ENCODE measurements around the gene SUCLG2. TPM values are rescaled to one million over a fixed set of nuclear protein-coding genes. Genes with fewer than 3 reads are reported as not detected.

Gene SUCLG2
- total RNA-seq, 5 donors from 2014 or later (not counting 1 experiment from before 2014, with no cell fraction given) = 45.6 to 65.9 (median 49.5) TPM

DNA sequence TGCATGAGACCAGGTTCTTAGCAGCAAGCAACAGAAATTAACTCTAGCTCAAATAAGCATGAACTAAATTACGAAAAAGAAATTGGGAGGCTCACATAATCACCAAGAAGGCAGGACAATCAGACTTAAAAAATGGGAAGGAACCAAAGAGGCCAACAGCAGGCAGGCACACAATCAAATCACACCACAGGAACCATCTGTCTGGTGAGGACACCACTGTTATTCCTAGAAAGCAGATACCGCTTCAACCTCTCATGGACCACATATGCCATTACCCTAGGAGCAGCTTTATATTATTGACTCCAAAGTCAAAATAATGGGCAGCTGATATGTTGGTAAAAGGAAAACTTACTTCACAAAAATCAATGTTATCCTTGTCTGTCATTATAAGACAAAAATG, 51.6 kb downstream of the SUCLG2 start:
- Mint-ChIP-seq H3K27ac (peak overlapping the region; percentile 93), H3K27me3 (no peaks in the 10 kb centered on the region), H3K4me1 (peaks cover 84 to 88% (median 86%) of the 10 kb centered on the region in 3 donors), H3K4me3 (peak overlapping the region in 1 of 3 donors; percentile 72), H3K9me3 (no peaks in the 10 kb centered on the region), H3K36me3 (peaks cover 49% of the 10 kb centered on the region)
- ChIA-PET POLR2A (no interaction called here), CTCF (interaction anchor here (0.6 to 1.7 kb wide), 4 partner anchors 11 to 187 kb away, joined by 3 read pairs; no protein-coding TSS in a partner anchor)
- Histone ChIP-seq H3K9me3 (no peaks in the 10 kb centered on the region), H3K27ac (ENCODE audit: low read length) (peak overlapping the region; percentile 23), H3K4me3 (ENCODE audit: control insufficient read depth in 1 of 2, extremely low read depth in 1 of 2, low read length in 1 of 2) (no peak overlapping the region), H3K27me3 (replicated peaks in 1 of 2; ENCODE audit: control insufficient read depth in 2 of 2, extremely low read depth in 1 of 2, insufficient read depth in 2 of 2, low read length in 1 of 2) (no peaks in the 10 kb centered on the region), H3K4me1 (ENCODE audit: control insufficient read depth in 1 of 2, extremely low read depth in 1 of 2, insufficient read depth in 2 of 2, low read length in 2 of 2) (peaks cover 20 to 55% of the 10 kb centered on the region in 2 experiments), H3K36me3 (ENCODE audit: control insufficient read depth in 2 of 2, extremely low read depth in 1 of 2, insufficient read depth in 1 of 2, low read length in 1 of 2) (peaks cover under 1 to 9% of the 10 kb centered on the region in 2 donors)
- ATAC-seq (replicated peaks in 1 of 4) = no peak
- no peak for DNase-seq
- no CpG with 5 or more reads among the region's 2 CpGs for WGBS (ENCODE audit: insufficient coverage)

DNA sequence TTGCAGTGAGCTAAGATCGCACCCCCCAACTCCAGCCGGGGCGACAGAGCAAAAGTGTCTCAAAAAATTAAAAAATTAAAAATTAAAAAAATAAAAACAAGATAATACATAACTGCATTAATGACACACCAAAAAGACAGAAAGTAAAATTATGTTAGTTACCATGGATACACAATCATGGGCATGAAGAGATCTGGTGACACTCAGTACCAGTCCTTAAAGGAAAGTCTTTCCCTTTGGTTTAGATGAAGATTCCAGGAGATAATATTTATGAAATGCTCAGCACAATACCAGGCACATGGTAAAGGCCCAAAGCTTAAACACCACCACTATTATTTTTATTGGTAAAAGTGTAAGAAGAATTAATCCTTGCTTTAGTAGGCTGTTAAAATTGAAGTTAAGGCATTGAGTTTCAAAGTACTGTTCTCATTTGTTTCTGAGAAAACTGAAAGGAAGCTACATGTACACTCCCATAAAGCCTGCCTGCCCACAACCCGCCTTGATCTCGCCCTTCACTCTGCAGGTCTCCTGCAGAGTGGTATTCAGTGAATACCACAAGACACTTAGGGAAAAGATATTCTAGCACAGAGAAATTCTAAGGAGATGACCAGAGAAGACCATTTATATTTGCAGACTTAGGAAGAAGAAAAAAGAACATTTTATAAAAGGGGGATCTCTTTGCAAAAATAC, 52.3 kb downstream of the SUCLG2 start:
- ATAC-seq (replicated peaks in 1 of 4) = peak; percentile 78 to 86 (median 84)
- H3K4me1 Mint-ChIP-seq = peaks cover 82 to 89% (median 89%) of the 10 kb centered on the region in 3 donors
- H3K9me3 Mint-ChIP-seq = no peaks in the 10 kb centered on the region
- peak overlapping the region; percentile 93 for H3K27ac Mint-ChIP-seq
- H3K27ac ChIP-seq (ENCODE audit: low read length) = peak overlapping the region; percentile 23
- H3K27me3 ChIP-seq (replicated peaks in 1 of 2; ENCODE audit: control insufficient read depth in 2 of 2, extremely low read depth in 1 of 2, insufficient read depth in 2 of 2, low read length in 1 of 2) = no peaks in the 10 kb centered on the region
- POLR2A ChIA-PET = interaction anchor here in 1 of 2 donors (0.5 to 0.6 kb wide), 2 partner anchors 89 to 152 kb away, joined by 4 to 5 read pairs; no protein-coding TSS in a partner anchor
- no CpG with 5 or more reads among the region's 5 CpGs for WGBS (ENCODE audit: insufficient coverage)
- H3K9me3 ChIP-seq = no peaks in the 10 kb centered on the region
- peaks cover 20 to 55% of the 10 kb centered on the region in 2 experiments for H3K4me1 ChIP-seq (ENCODE audit: control insufficient read depth in 1 of 2, extremely low read depth in 1 of 2, insufficient read depth in 2 of 2, low read length in 2 of 2)
- no peak overlapping the region for H3K4me3 ChIP-seq (ENCODE audit: control insufficient read depth in 1 of 2, extremely low read depth in 1 of 2, low read length in 1 of 2)
- CTCF ChIA-PET = interaction anchor here (1.0 to 1.7 kb wide), 3 partner anchors 12 to 188 kb away, joined by 3 to 4 read pairs (median 3); no protein-coding TSS in a partner anchor
- peak overlapping the region; percentile 50 to 72 (median 64) for H3K4me3 Mint-ChIP-seq
- H3K27me3 Mint-ChIP-seq = no peaks in the 10 kb centered on the region
- DNase-seq = peak in 6 of 35 experiments; percentile 1 to 31 (median 6)
- peaks cover 0 to 3% of the 10 kb centered on the region in 2 donors for H3K36me3 ChIP-seq (ENCODE audit: control insufficient read depth in 2 of 2, extremely low read depth in 1 of 2, insufficient read depth in 1 of 2, low read length in 1 of 2)
- peaks cover 47% of the 10 kb centered on the region for H3K36me3 Mint-ChIP-seq

DNA sequence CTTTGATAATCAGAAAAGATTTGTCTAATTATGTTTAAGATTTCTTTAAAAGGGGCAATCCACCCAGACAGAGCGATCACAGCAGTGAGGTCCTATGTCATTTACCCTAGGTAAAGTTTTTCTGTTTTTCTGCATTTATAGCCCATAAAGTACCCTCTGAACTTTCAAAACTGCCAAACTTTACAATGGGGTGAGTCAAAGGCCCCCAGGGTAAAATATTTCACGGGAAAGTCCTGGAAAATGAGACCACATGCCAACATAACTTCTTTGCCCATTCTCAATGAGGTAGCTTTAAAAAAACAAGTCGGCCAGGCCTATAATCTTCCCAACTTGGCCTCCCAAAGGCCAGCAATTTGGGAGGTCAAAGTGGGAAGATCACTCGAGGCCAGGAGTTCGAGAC, 53.0 kb downstream of the SUCLG2 start:
- Mint-ChIP-seq H3K4me3 (peak overlapping the region in 1 of 3 donors; percentile 72), H3K36me3 (peaks cover 48% of the 10 kb centered on the region), H3K4me1 (peaks cover 82 to 90% (median 90%) of the 10 kb centered on the region in 3 donors), H3K27me3 (no peaks in the 10 kb centered on the region), H3K27ac (peak overlapping the region; percentile 74 to 76), H3K9me3 (no peaks in the 10 kb centered on the region)
- 100% methylated on average over 2 of the region's 5 CpGs for WGBS (ENCODE audit: insufficient coverage)
- ChIA-PET POLR2A (no interaction called here), CTCF (interaction anchor here in 1 of 2 donors (1.1 kb wide), 1 partner anchor 189 kb away, joined by 4 read pairs; no protein-coding TSS in a partner anchor)
- DNase-seq (no peak), ATAC-seq (replicated peaks in 1 of 4) (no peak)
- Histone ChIP-seq H3K4me3 (ENCODE audit: control insufficient read depth in 1 of 2, extremely low read depth in 1 of 2, low read length in 1 of 2) (no peak overlapping the region), H3K27me3 (replicated peaks in 1 of 2; ENCODE audit: control insufficient read depth in 2 of 2, extremely low read depth in 1 of 2, insufficient read depth in 2 of 2, low read length in 1 of 2) (no peaks in the 10 kb centered on the region), H3K36me3 (ENCODE audit: control insufficient read depth in 2 of 2, extremely low read depth in 1 of 2, insufficient read depth in 1 of 2, low read length in 1 of 2) (peaks cover 0 to 3% of the 10 kb centered on the region in 2 donors), H3K4me1 (ENCODE audit: control insufficient read depth in 1 of 2, extremely low read depth in 1 of 2, insufficient read depth in 2 of 2, low read length in 2 of 2) (peaks cover 20 to 55% of the 10 kb centered on the region in 2 experiments), H3K27ac (ENCODE audit: low read length) (peak overlapping the region; percentile 23), H3K9me3 (no peaks in the 10 kb centered on the region)

DNA sequence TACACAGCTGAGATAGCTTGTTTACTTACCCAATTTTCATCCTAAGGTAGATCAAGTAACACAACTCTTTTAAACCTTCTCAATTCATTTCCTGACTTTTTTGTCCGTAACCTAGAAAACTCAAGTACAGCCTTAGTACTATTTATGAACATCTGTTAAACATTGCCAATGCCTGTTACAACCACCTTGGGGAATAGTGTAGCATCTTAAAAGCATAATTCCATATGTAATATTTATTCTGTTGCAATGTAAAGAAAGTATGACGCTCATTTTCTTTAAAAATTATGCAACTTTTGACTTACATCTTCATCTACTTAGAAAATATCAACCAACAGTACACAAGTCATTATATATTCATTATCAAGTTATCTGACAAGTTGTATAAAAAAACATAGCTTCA, 54.6 kb downstream of the SUCLG2 start:
- no peak for DNase-seq
- H3K27ac ChIP-seq (ENCODE audit: low read length) = peak overlapping the region; percentile 13
- peak overlapping the region; percentile 8 to 72 (median 28) for H3K4me3 Mint-ChIP-seq
- peak overlapping the region; percentile 78 to 90 for H3K27ac Mint-ChIP-seq
- POLR2A ChIA-PET = interaction anchor here in 1 of 2 donors (0.7 kb wide), 1 partner anchor 12 kb away, joined by 3 read pairs; no protein-coding TSS in a partner anchor
- H3K36me3 Mint-ChIP-seq = peaks cover 51% of the 10 kb centered on the region
- H3K9me3 ChIP-seq = no peaks in the 10 kb centered on the region
- CTCF ChIA-PET = no interaction called here
- no peak overlapping the region for H3K4me3 ChIP-seq (ENCODE audit: control insufficient read depth in 1 of 2, extremely low read depth in 1 of 2, low read length in 1 of 2)
- no peaks in the 10 kb centered on the region for H3K27me3 Mint-ChIP-seq
- no peaks in the 10 kb centered on the region for H3K9me3 Mint-ChIP-seq
- peaks cover 0 to 4% of the 10 kb centered on the region in 2 donors for H3K36me3 ChIP-seq (ENCODE audit: control insufficient read depth in 2 of 2, extremely low read depth in 1 of 2, insufficient read depth in 1 of 2, low read length in 1 of 2)
- H3K27me3 ChIP-seq (replicated peaks in 1 of 2; ENCODE audit: control insufficient read depth in 2 of 2, extremely low read depth in 1 of 2, insufficient read depth in 2 of 2, low read length in 1 of 2) = no peaks in the 10 kb centered on the region
- peaks cover 81 to 90% (median 90%) of the 10 kb centered on the region in 3 donors for H3K4me1 Mint-ChIP-seq
- peaks cover 23 to 52% of the 10 kb centered on the region in 2 experiments for H3K4me1 ChIP-seq (ENCODE audit: control insufficient read depth in 1 of 2, extremely low read depth in 1 of 2, insufficient read depth in 2 of 2, low read length in 2 of 2)
- no peak for ATAC-seq (replicated peaks in 1 of 4)
- no CpG with 5 or more reads among the region's 2 CpGs for WGBS (ENCODE audit: insufficient coverage)

DNA sequence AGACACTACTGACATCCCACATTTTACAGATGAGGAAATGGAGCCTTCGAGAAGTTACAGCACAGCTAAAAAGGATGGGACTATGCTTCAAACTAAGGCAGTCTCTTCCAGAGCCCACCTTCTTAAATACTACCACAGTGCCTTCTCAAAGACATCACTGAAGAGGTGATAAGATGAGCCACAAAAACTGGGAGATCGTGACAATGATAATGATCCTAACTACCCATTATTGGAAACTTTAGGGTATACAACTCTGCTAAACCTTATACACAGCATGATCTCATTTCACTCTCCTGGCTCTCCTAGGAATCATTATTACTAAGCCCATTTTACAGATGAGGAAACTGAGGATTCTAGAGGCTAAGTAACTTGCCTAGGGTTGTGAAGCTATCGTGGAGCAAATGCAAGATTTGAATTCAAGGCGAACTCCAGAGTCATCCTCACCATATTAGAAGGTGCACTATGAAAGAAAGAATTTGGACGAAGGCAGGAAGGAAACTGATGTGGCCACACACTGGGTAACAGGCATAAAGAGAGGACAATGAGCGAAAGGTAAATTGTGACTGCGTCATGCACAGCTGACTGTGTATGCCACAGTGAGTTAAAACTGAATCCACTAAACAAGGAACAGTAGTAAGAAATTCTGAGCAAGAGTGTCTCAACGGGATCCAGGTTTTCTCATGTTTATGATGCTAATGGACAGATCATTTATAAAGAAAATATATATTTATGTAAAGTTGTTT, 55.4 kb downstream of the SUCLG2 start:
- Mint-ChIP-seq H3K36me3 (peaks cover 54% of the 10 kb centered on the region), H3K4me3 (peak overlapping the region in 1 of 3 donors; percentile 72), H3K4me1 (peaks cover 79 to 88% (median 88%) of the 10 kb centered on the region in 3 donors), H3K9me3 (no peaks in the 10 kb centered on the region), H3K27ac (peak overlapping the region; percentile 78 to 90), H3K27me3 (no peaks in the 10 kb centered on the region)
- Histone ChIP-seq H3K27me3 (replicated peaks in 1 of 2; ENCODE audit: control insufficient read depth in 2 of 2, extremely low read depth in 1 of 2, insufficient read depth in 2 of 2, low read length in 1 of 2) (no peaks in the 10 kb centered on the region), H3K9me3 (no peaks in the 10 kb centered on the region), H3K4me3 (ENCODE audit: control insufficient read depth in 1 of 2, extremely low read depth in 1 of 2, low read length in 1 of 2) (no peak overlapping the region), H3K36me3 (ENCODE audit: control insufficient read depth in 2 of 2, extremely low read depth in 1 of 2, insufficient read depth in 1 of 2, low read length in 1 of 2) (peaks cover 0 to 4% of the 10 kb centered on the region in 2 donors), H3K4me1 (ENCODE audit: control insufficient read depth in 1 of 2, extremely low read depth in 1 of 2, insufficient read depth in 2 of 2, low read length in 2 of 2) (peaks cover 23 to 51% of the 10 kb centered on the region in 2 experiments), H3K27ac (ENCODE audit: low read length) (no peak overlapping the region)
- CTCF ChIA-PET = no interaction called here
- WGBS (ENCODE audit: insufficient coverage) = no CpG with 5 or more reads among the region's 8 CpGs
- no peak for DNase-seq
- POLR2A ChIA-PET = interaction anchor here in 1 of 2 donors (0.6 kb wide), 1 partner anchor 410 kb away, joined by 3 read pairs; no protein-coding TSS in a partner anchor
- no peak for ATAC-seq (replicated peaks in 1 of 4)

DNA sequence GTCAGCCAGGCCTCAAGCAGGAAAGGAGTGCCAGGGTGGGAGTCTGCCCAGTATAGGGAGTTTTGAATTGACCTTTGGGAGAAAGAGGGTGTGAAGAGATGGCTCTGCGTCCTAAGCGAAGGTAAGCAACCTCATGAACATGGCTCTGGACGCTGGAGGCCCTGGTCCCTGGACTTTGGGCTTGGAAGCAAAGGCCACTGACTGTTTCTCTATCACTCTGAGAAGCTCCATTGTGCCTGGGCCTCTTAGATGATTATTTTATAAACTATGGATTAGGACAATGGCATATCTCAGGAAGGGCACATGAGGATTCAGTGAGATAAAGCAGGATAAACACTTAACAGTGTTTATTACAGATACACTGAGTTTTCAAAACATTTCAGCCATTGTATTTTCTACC, 59.0 kb downstream of the SUCLG2 start:
- CTCF ChIA-PET = interaction anchor here in 1 of 2 donors (1.0 kb wide), 1 partner anchor 9 kb away, joined by 4 read pairs; no protein-coding TSS in a partner anchor
- no peak overlapping the region for H3K4me3 Mint-ChIP-seq
- H3K4me1 ChIP-seq (ENCODE audit: control insufficient read depth in 1 of 2, extremely low read depth in 1 of 2, insufficient read depth in 2 of 2, low read length in 2 of 2) = peaks cover 3 to 30% of the 10 kb centered on the region in 2 experiments

More for the DNA sequence above, 59.0 kb downstream of the SUCLG2 start:
- Mint-ChIP-seq H3K27ac (no peak overlapping the region), H3K9me3 (no peaks in the 10 kb centered on the region), H3K4me1 (peaks cover 78 to 81% (median 79%) of the 10 kb centered on the region in 3 donors), H3K36me3 (peaks cover 70% of the 10 kb centered on the region), H3K27me3 (no peaks in the 10 kb centered on the region)
- ATAC-seq (replicated peaks in 1 of 4) (no peak), DNase-seq (no peak)
- Histone ChIP-seq H3K27ac (ENCODE audit: low read length) (no peak overlapping the region), H3K9me3 (no peaks in the 10 kb centered on the region), H3K4me3 (ENCODE audit: control insufficient read depth in 1 of 2, extremely low read depth in 1 of 2, low read length in 1 of 2) (no peak overlapping the region), H3K36me3 (ENCODE audit: control insufficient read depth in 2 of 2, extremely low read depth in 1 of 2, insufficient read depth in 1 of 2, low read length in 1 of 2) (peaks cover 0 to 8% of the 10 kb centered on the region in 2 donors), H3K27me3 (replicated peaks in 1 of 2; ENCODE audit: control insufficient read depth in 2 of 2, extremely low read depth in 1 of 2, insufficient read depth in 2 of 2, low read length in 1 of 2) (no peaks in the 10 kb centered on the region)
- WGBS (ENCODE audit: insufficient coverage) = no CpG with 5 or more reads among the region's 3 CpGs
- POLR2A ChIA-PET = no interaction called here
